Endothelial cell of umbilical vein (primary cell): Measurements from ENCODE around the gene CFAP57.

Experiments
- CTCF ChIP-seq, 2 donors: IDR thresholded peaks; 1 replicate in 1 of 2; 2 replicates in 1 of 2; pipeline ENCODE4 v1.5.1; 2011; ENCODE audit warnings: low read length in 2 of 2, mild to moderate bottlenecking in 2 of 2, moderate library complexity in 2 of 2, control low read depth in 1 of 2, inconsistent platforms in 1 of 2, low read depth in 1 of 2; ENCODE audit not compliant: insufficient read depth in 1 of 2; ENCODE audit errors: extremely low read depth in 1 of 2
- POLR2A ChIP-seq: IDR thresholded peaks from 2 replicates; pipeline ENCODE4 v1.6.1; 2012; ENCODE audit warnings: low read depth, mild to moderate bottlenecking, control low read depth, low read length

- TF ChIP-seq CTCF (IDR thresholded peaks at IDR 0.05; ENCODE audit: extremely low read depth in 1 of 2, insufficient read depth in 1 of 2, low read depth in 1 of 2, low read length in 2 of 2), result no peak
- TF ChIP-seq POLR2A, result no peak
Observed at GRCh38 chr1:43293896-43294760, 122.0 kb downstream of the CFAP57 start.
